Measurements from ENCODE around the gene KCNIP3. TPM values are rescaled to one million over a fixed set of nuclear protein-coding genes. Genes with fewer than 3 reads are reported as not detected.

KCNIP3 gene
- total and polyA plus RNA-seq, 2 donors (not counting 1 experiment from before 2014, with no cell fraction given), result not detected

- Histone ChIP-seq H3K4me2 (replicated peaks; ENCODE audit: low read depth, low read length, poor library complexity, severe bottlenecking) (no peak overlapping the region), H3K4me3 (ENCODE audit: control extremely low read depth in 1 of 5, extremely low read depth in 1 of 5, insufficient read depth in 1 of 5, low read depth in 2 of 5, low read length in 4 of 5) (no peak overlapping the region), H3K4me1 (ENCODE audit: control insufficient read depth in 2 of 2, insufficient read depth in 2 of 2, low read length in 2 of 2) (no peaks in the 10 kb centered on the region), H3K79me2 (ENCODE audit: control insufficient read depth, insufficient read depth, low read length) (no peaks in the 10 kb centered on the region), H2AFZ (ENCODE audit: insufficient read depth, low read depth, low read length, poor library complexity, severe bottlenecking) (no peak overlapping the region), H3K27ac (ENCODE audit: low read length in 2 of 2) (no peak overlapping the region), H3K9ac (ENCODE audit: low read length) (no peak overlapping the region), H3K36me3 (replicated peaks in 1 of 2; ENCODE audit: control extremely low read depth in 1 of 2, control insufficient read depth in 1 of 2, extremely low read depth in 1 of 2, insufficient read depth in 2 of 2, low read length in 1 of 2) (no peaks in the 10 kb centered on the region), H4K20me1 (ENCODE audit: control insufficient read depth, insufficient read depth, low read length, poor library complexity, severe bottlenecking) (no peaks in the 10 kb centered on the region), H3K9me3 (ENCODE audit: control extremely low read depth in 1 of 3, control insufficient read depth in 2 of 3, insufficient read depth in 1 of 3, low read length in 2 of 3) (peaks cover 0 to 4% (median 0%) of the 10 kb centered on the region in 3 donors), H3K27me3 (replicated peaks in 1 of 4; ENCODE audit: control extremely low read depth in 1 of 4, control insufficient read depth in 3 of 4, insufficient read depth in 4 of 4, low read length in 3 of 4) (no peaks in the 10 kb centered on the region)
- WGBS (ENCODE audit: insufficient coverage), result 92% methylated on average over 16 of the region's 22 CpGs
- TF ChIP-seq EZH2 (IDR thresholded peaks at IDR 0.05; ENCODE audit: borderline replicate concordance, insufficient read depth, low read depth, low read length, poor library complexity, severe bottlenecking) (no peak), CTCF (IDR thresholded peaks at IDR 0.05) (no peak)
- DNase-seq (no peak), ATAC-seq (ENCODE audit: low read depth) (no peak)
- intact Hi-C loops (cut with micrococcal nuclease), result no loop called here
- Mint-ChIP-seq H3K27ac (no peak overlapping the region), H3K4me3 (no peak overlapping the region), H3K9me3 (ENCODE audit: insufficient read depth) (no peaks in the 10 kb centered on the region), H3K4me1 (no peaks in the 10 kb centered on the region), H3K27me3 (no peaks in the 10 kb centered on the region)
- POLR2A ChIA-PET, result no interaction called here
- CTCF ChIA-PET, result no interaction called here
Observed at GRCh38 chr2:95276244-95276887, 20.8 kb upstream of the KCNIP3 start.

DNA sequence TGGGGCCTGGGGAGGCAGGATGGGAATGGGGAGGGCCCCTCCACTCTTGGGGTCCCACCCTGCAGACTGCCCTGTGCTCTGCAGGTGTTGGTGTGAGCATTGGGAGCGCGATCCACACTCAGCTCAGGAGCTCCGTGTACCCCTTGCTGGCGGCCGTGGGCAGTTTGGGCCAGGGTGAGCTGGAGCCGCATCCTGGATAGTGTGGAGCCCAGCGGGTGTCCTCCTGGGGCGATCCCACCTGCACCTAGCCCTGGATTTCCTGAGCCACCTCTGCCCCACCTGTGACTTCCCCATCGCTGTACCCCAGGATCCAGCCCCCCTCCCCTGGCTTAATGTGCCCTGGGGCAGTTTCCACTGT, 20.3 kb upstream of the KCNIP3 start:
- H3K36me3 ChIP-seq (replicated peaks in 1 of 2; ENCODE audit: control extremely low read depth in 1 of 2, control insufficient read depth in 1 of 2, extremely low read depth in 1 of 2, insufficient read depth in 2 of 2, low read length in 1 of 2), result no peaks in the 10 kb centered on the region
- H3K9me3 ChIP-seq (ENCODE audit: control extremely low read depth in 1 of 3, control insufficient read depth in 2 of 3, insufficient read depth in 1 of 3, low read length in 2 of 3), result peaks cover 0 to 4% (median 0%) of the 10 kb centered on the region in 3 donors
- Mint-ChIP-seq H3K9me3 (ENCODE audit: insufficient read depth) (no peaks in the 10 kb centered on the region), H3K27me3 (no peaks in the 10 kb centered on the region), H3K4me3 (no peak overlapping the region), H3K4me1 (no peaks in the 10 kb centered on the region), H3K27ac (no peak overlapping the region)
- H2AFZ ChIP-seq (ENCODE audit: insufficient read depth, low read depth, low read length, poor library complexity, severe bottlenecking), result no peak overlapping the region
- ATAC-seq (ENCODE audit: low read depth) (no peak), DNase-seq (no peak)
- H3K9ac ChIP-seq (ENCODE audit: low read length), result no peak overlapping the region
- intact Hi-C loops (cut with micrococcal nuclease), result no loop called here
- ChIA-PET POLR2A (no interaction called here), CTCF (no interaction called here)
- WGBS (ENCODE audit: insufficient coverage), result 96% methylated on average over 8 of the region's 9 CpGs
- no peak overlapping the region for H3K27ac ChIP-seq (ENCODE audit: low read length in 2 of 2)
- no peak overlapping the region for H3K4me3 ChIP-seq (ENCODE audit: control extremely low read depth in 1 of 5, extremely low read depth in 1 of 5, insufficient read depth in 1 of 5, low read depth in 2 of 5, low read length in 4 of 5)
- no peaks in the 10 kb centered on the region for H3K4me1 ChIP-seq (ENCODE audit: control insufficient read depth in 2 of 2, insufficient read depth in 2 of 2, low read length in 2 of 2)
- no peaks in the 10 kb centered on the region for H4K20me1 ChIP-seq (ENCODE audit: control insufficient read depth, insufficient read depth, low read length, poor library complexity, severe bottlenecking)
- H3K79me2 ChIP-seq (ENCODE audit: control insufficient read depth, insufficient read depth, low read length), result no peaks in the 10 kb centered on the region
- no peak overlapping the region for H3K4me2 ChIP-seq (replicated peaks; ENCODE audit: low read depth, low read length, poor library complexity, severe bottlenecking)
- TF ChIP-seq CTCF (IDR thresholded peaks at IDR 0.05), result no peak
- no peak for TF ChIP-seq EZH2 (IDR thresholded peaks at IDR 0.05; ENCODE audit: borderline replicate concordance, insufficient read depth, low read depth, low read length, poor library complexity, severe bottlenecking)
- no peaks in the 10 kb centered on the region for H3K27me3 ChIP-seq (replicated peaks in 1 of 4; ENCODE audit: control extremely low read depth in 1 of 4, control insufficient read depth in 3 of 4, insufficient read depth in 4 of 4, low read length in 3 of 4)

All from B cell (primary cell).